Erythroblast (primary cell): ENCODE data around the gene SLC6A2.

Experiments used
- GATA1 ChIP-seq: IDR thresholded peaks from 2 replicates; pipeline ENCODE4 v1.6.1; 2011; ENCODE audit warnings: low read depth, mild to moderate bottlenecking, control low read depth, low read length, moderate library complexity
- POLR2A ChIP-seq: IDR thresholded peaks from 2 replicates; pipeline ENCODE4 v1.6.1; 2011; ENCODE audit warnings: mild to moderate bottlenecking, low read length

- no peak for TF ChIP-seq POLR2A
- no peak for TF ChIP-seq GATA1
Measured at GRCh38 chr16:55686671-55687070, 30.9 kb downstream of the SLC6A2 start.
